Stromal cell of bone marrow (primary cell): ENCODE measurements around the gene NFIA.

Experiments used
- DNase-seq: peaks from one replicate; pipeline ENCODE4 v3.0.0-alpha.2; 2012; ENCODE audit warnings: low read depth

The NFIA gene

DNA sequence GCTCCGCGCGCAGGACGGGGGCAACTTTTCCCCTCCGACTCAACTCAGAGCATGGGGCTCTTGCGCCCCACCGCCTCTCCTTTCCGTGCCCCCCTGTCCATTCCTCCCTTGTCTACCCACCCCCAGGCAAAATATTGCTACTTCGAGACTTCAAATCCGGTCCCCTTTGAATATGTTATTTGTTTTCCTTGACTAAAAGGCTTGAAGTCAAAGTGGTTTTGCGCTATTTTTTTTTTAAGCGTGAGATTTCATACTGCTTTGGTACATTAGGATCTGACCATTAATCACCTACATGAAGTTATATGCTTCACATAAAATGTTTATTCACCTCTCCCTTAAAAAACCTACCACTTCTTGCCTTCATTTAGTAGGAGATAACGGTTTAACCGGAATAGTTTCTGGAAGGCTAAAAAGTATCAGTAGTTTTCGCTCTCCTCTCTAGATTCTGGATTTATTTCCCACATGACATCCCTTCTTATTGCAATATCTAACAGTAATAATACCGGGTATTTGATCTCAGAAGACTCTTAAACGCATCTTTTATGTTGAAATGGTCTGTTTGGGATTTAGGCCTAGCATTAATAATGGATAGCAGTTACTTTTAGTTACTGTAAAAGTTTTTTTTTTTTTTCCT lies 1.6 kb downstream of the NFIA start:
- no peak for DNase-seq

DNA sequence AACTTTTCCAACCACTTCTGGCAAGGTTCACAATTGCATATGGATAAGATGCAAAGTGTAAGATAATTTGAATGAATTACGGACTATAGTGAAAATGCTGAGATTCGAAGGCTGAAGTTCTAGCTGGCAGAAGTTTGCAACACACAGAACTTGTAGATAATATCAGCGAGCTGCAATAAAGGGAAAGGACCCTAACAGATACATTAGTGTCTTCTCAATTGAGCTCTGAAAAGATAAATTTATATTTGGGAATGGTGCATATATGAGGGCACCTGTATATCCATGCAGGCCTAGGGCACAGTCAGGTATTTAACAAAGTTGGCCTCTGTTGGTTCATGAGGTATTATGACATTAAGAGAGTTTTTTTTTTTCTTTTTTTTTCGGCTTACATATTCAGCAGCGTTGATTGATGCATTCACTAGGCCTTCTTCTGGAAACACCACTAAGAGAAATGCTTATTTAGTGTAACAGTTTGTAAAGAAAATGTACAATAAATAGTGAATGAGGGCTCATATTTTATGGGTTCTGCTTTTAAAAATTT lies 2.2 kb downstream of the NFIA start:
- no peak for DNase-seq

DNA sequence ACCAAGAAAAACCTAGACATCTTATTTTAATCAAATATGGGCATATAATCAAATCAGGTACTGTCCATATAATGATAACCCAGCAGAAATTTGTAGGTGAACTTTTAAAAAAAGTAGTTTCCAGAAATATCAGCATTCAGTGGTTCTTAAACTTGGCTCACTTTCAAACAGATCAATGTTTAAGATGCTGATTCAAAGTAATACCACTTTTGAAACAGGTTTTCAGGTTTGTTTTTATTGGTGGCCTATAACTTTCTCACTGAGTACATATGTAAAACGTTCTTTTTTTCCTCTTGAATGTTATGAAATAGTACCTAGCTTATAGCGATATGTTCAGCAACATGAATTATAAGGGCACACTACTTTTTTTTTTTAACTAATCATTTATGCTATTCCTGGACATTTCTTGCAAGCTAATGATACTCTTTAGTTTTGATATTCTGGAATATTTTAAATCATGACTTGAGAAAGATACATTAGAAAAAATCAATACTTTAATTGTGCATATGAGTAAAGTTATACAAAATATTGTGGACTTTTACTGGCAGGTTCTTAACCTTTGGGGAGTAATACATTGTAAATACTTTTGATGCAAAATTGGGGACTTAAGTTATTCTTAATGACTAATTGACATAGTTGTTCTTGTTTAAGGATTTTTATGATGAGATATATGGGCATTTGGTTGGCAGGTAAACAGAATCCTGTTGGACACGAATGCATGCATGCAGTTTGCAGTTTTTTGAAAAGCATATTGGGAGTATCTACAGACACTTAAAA lies 3.0 kb downstream of the NFIA start:
- DNase-seq: no peak

DNA sequence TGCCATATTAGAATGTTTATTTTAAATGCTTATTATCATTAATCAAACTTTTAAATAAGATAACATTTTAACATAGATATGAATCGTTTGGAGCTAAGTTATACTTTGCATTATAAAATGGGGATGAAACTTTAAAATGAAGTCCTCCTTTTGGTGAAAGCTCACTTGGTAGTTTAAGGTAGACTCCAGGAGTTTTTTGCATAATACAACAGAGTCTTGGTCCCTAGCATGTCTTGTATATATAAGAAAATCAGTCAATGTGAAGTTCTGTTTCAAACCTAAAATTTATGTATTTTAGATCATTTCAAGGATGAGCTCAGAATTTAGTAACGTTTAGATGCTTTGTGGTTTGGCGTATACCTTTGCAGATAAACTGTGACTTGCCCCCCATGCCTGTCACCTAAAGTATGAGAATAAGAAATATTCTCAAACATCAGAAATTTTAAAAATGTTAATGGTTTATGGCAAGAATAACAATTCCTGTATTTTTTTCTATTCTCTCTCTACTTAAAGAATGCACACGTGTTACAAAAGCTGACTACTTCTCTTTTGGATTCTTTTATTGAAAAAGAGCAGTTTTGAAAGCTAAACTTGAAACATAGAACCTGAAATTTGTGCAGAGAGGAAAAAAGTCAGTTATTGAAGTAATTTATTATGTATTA lies 3.8 kb downstream of the NFIA start:
- DNase-seq: no peak

DNA sequence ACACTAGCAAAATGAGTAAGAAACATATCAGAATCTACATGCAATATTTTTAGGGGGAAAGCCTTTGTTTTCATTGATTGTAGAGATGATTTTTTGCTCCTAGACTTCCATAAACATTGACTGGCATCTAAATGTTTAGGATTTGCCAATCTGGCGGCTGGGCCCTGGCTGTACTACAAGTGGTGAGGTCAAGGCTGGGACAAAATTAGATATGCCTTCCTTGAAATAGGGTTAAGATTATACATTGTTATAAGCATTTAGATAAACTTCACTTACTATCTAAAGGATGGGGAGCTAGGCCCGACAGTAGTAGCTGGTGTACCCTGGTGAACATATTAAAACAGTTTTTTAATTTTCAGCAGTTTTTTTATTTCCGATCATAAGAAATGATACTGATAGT lies 5.2 kb downstream of the NFIA start:
- no peak for DNase-seq

DNA sequence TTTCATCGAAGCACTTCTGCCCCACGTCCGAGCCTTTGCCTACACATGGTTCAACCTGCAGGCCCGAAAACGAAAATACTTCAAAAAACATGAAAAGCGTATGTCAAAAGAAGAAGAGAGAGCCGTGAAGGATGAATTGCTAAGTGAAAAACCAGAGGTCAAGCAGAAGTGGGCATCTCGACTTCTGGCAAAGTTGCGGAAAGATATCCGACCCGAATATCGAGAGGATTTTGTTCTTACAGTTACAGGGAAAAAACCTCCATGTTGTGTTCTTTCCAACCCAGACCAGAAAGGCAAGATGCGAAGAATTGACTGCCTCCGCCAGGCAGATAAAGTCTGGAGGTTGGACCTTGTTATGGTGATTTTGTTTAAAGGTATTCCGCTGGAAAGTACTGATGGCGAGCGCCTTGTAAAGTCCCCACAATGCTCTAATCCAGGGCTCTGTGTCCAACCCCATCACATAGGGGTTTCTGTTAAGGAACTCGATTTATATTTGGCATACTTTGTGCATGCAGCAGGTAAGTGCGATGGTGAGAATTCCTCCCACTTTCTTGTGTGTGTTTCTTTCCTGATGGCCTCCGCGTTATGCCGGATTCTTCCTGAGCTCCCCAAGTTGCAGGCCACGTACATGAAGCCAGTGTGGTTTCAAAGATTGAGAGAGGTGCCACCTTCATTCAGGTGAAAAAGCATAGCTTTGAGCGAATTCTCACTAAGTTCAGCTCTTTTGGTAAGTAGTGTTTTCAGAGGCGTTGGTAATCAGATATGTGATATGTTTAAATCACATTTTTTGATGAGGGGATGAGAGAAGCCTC lies 6.0 kb downstream of the NFIA start:
- DNase-seq: no peak

DNA sequence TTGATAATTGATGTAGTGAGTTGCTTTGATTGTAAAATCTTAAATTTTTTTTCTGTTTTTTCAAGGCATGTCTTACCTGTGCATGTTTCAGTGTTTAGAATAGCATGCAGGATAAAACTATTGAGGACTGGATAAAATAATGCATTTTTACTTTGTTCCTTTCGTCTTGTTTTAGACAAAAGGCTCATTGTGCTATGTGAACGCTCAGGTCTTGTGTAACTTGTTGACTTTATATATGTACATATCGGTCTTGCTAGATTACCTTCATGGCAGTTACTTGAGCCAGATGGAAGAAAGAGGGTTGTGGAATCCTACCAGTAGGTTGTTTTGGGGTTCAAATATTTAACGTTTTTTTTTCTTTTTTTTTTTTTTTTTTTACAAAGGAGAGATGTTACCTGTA lies 7.0 kb downstream of the NFIA start:
- DNase-seq: no peak

DNA sequence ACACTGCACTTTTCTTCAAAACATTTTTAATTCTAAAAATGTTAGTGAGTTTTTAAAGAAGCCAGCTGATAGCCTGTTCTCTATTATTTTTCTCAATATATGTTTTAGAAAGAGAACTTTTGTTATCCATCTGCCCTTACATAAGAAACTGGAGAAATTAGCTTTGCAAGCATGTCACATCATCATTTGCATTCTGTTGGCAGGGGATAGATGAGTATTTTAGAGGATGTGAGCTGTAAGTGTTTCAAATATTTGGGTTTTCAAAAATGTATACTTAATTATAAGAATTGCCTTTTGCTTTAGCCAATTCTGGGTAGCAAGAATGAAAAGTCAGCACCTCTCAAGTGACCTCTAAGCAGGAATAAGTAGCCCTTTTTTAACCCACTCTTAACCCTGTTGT lies 7.4 kb downstream of the NFIA start:
- no peak for DNase-seq

DNA sequence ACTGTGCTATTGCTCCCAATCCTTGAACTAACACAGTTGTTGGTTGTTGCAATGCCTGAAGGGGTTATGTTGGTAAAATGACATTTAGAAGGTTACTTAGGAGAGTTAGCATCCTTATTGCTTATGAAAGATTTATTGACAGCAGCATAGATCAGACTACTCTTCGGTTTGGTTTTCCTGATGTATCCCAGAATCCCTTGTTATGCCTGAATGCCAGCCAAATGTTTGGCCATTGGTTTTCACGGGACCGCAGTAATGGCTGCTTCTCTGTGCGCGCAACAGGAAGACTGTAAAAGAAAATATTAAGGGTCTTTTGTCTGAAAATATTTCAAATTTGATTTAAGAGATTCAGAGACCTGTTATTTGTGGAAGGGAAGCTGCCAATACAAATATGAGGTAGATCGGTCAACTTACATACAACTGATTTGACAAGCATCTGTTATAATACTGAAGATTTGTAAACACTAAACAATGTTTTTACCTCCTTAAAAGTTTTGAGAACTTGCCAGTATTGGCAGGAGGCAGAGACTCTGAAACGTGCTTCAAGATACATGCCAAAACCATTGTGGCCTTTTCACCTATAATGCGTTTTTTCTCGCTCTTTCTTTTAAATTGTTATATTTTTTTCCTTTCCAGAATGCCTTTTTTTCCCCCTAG lies 8.3 kb downstream of the NFIA start:
- no peak for DNase-seq

DNA sequence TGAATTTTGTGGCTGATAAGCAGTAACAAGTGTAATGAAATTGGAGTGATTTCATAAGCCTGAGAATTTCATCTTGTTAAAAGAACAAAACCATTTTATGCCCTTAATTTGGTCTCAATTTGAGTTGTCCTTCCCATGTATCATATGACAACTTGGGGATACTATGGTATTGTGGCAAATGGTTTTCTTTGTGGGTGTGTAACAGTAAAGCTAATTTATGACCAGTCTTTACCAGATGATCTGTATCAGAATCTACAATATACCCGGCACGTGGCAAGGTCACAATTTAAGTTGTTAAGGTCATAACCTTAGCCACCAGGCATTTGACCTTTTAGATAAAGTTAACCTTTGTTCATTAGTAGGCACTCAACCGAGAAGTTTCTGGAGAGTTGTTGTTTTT lies 9.1 kb downstream of the NFIA start:
- no peak for DNase-seq

DNA sequence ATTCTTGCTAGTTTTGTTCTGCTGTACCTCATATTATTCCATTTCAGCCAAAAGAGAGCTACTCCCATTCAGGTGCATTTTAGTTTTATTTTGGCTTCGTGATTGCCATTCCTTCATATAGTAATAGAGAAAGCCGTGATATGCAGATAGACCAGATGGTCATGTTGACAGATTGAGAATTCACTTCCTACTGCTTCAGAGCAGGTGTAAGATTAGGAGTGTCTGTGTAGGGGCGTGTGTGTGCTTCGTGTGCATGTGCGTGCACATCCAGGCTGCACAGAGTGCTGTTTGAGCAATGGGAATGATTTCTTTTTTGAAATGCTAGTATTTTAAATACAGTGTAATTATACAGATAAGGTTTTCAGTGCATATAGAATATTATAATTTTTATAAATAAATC lies 10.3 kb downstream of the NFIA start:
- no peak for DNase-seq

DNA sequence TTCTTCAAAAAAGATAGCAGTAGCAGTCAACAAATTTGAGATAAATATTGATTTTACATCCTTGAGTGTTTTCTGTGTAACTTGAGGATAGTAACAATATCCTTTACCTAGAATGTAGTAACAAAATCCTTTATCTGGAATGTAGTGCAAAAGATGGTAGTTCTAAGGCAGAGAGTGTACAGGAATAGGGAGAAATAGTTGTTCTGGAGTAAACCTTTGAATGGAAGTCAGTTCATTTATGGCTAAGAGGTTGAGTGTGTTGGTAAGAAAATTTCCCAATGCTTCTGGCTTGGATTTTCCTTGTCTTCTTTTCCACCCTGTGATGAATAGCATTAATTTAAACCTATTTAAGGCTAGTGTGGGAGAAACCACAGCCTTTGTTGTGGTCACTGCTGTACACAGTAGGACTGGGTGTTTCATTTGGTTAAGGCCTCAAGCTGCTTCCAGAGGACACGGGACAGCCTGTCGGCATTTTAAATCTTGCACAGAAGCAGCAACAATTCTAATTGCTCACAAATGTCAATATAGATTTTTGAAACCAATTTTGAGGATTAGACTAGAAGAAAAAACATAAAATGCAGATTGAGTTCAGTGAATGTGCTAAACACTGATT lies 11.3 kb downstream of the NFIA start:
- no peak for DNase-seq

DNA sequence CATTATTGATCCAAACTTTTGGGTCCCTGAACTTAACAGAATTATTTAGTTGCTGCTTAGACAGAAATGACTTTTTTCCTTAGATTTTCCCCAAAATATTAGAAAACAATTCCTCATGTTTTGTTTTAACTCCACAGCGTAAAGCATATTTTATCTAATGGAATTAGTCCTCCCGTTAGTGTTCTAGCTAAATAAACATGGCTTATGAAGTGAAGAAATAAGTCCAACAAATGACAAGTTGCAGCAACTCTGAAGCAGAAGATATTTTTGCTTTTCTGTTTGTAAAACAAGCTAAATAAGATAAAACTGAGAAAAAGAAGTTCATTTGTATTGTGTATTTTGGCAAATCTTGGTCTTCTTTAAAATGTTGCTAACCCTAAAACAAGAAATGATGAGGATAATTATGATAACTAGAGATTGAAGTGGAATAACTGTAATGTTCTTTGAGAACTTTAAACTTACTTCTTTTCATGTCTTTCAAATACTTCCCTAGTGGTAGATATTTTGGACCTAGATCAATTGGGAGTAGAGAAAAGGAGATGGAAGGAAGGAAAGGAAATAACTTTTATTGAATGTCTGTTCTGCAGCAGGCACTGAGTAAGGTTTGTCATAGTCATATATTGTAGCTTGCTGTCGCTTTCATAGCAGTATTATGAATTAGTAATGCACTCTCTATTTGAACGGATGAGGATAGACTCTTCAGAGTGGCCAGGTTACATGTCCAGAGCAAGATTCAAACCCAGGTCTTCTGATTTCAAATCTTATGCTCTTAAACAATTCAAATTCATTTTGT lies 12.5 kb downstream of the NFIA start:
- DNase-seq: no peak

DNA sequence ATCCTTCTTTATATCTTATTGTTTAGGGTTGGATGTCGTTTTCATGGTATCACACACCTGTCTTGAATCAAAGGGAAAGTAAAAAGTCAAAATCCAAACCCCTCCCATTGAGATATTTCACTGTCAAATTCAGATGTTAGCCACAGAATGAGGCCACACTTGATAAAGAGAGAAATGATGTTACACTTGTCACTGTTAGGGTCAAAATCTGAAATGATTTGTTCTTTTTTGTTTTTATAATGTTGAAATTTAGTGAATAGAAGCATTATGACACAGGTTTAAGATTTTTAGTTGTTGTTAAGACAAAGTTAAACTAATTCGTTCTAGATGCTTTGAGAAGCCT lies 13.1 kb downstream of the NFIA start:
- no peak for DNase-seq

DNA sequence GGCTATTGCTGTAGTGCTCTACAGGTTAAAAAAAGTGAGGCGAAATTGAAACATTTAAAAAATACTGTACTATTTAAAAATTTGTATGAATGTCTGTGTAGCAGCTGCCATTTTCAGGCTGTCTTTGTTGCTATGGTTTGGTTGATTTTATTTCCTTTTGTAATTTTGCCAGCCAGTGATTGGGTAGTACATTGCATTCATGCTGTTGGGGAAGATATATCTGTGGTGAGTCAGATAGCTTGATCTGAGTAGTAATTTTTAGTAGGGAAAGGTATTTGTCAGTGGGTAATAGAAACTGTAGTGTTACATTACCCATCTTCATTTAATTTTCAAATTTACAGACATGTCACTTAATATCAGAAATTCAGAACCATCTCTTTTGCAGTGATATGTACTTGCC lies 15.0 kb downstream of the NFIA start:
- peak; percentile 68 for DNase-seq

DNA sequence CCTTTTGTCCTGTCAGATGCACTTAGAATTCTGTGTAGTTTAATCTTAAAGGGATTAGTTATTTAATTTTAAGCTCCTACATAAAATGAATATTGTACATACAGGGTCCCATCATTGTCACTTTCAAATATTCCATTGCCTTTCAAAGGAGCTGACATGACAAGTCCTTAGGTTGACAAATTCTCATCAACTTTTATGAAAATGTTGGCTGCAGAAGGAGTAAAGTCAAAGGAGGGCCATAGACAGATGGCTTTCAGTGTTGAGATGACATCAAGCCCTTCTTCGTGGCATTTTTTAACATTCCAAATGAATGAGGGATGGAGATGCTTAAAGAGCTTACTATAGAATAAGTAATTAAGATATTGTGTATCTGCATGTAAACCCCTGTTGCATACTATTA lies 15.4 kb downstream of the NFIA start:
- DNase-seq: no peak

DNA sequence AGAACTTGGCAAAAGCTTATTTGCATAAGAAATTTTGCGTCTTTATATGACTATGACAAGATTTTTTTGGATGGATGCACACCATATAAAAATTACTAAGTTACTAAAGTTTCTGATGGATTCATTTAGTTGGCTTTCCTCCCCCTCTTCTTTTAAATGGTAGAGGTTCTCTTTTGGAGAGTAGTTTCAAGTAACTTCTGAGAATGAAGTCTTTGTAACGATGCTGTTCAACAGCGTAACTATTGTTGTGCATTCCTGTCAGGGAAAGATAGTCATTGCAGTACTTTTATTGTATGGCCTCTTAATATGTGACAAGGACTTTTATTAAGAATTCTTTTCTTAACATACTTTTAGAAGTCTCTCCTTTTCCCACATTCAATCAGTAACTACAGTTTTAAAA lies 16.0 kb downstream of the NFIA start:
- DNase-seq: no peak

DNA sequence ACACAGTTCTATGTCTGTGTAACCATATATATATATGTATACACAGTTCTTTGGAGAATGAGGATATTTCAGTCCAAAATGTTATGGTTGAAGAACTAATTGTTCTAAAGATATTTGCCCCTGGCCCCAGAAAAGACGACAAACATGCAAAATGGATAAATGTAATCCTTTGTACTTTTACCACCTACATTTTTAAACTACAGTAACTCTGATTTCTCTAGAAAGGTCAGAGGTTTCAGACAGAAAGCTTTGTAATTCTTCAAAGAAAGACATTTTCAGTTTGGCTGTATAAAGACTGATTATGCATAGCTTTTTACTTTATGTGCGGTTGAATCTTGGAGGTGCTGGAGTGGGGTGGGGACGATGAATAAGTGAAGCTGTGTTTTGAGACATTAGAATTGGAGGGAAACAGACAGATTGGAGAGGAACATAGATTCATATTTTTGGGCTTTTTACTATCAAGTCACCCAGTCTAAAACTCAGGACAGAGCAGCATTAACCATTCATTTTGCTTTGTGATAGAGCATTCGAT lies 16.6 kb downstream of the NFIA start:
- no peak for DNase-seq

DNA sequence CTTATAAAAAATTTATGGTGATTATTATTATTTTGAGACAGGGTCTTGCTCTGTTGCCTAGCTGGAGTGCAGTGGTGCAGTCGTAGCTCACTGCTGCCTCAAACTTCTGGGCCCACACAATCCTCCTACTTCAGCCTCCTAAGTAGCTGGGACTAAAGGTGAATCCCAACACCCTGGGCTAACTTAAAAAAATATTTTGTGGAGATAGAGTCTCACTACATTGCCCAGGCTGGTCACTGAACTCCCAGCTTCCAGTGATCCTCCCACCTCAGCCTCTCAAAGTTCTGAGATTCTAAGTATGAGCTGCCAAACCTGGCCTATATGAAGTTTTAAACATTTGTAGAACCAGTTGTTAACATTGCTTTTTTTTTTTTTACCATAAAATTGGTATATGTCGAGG lies 18.2 kb downstream of the NFIA start:
- DNase-seq: no peak

DNA sequence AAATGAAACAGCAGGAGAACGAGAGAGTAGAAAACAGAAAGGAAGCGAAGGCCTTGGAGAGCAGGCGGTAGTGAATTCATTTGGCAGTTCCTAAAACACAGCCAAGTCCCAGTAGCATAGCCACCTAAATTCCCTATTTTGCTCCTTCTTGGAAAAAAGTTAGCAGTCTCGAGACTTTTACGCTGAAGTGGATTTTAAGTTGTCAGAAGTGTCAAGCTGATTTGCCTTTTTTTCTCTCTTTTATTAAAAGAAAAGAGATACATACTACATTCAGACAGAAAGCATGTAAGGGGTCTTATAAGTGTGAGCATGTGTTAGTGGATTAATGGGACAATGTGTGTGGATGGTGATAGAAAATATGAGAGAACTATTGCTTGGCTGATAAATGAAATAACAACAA lies 19.2 kb downstream of the NFIA start:
- DNase-seq: no peak
